Measurements from ENCODE around the gene FN1.

FN1 gene

GRCh38 chr2:215421859-215422461 is 13.9 kb downstream of the FN1 start:
- no peak overlapping the region for H3K9ac ChIP-seq (ENCODE audit: low read length)
- H4K20me1 ChIP-seq (ENCODE audit: insufficient read depth, low read length) = no peaks in the 10 kb centered on the region
- H3K9me3 ChIP-seq (replicated peaks; ENCODE audit: insufficient read depth, low read length) = no peaks in the 10 kb centered on the region
- no peak for DNase-seq
- H3K4me1 ChIP-seq (ENCODE audit: low read length) = no peaks in the 10 kb centered on the region
- no peaks in the 10 kb centered on the region for H3K79me2 ChIP-seq (ENCODE audit: low read length)
- H3K9me2 ChIP-seq (replicated peaks; ENCODE audit: insufficient read depth, low read length) = no peaks in the 10 kb centered on the region
- no peaks in the 10 kb centered on the region for H3K27me3 ChIP-seq (replicated peaks; ENCODE audit: insufficient read depth, low read length)
- TF ChIP-seq EZH2phosphoT487 (IDR thresholded peaks at IDR 0.05; ENCODE audit: low read length) (no peak), EZH2 (optimal IDR thresholded peaks at IDR 0.05; ENCODE audit: low read depth, low read length) (no peak), CTCF (IDR thresholded peaks at IDR 0.05; ENCODE audit: low read length) (no peak)
- no peak overlapping the region for H3K4me2 ChIP-seq (ENCODE audit: low read depth, low read length)
- H3K36me3 ChIP-seq (replicated peaks; ENCODE audit: insufficient read depth, low read length) = no peaks in the 10 kb centered on the region
- H3K4me3 ChIP-seq (ENCODE audit: low read length) = no peak overlapping the region
- no peak overlapping the region for H2AFZ ChIP-seq (ENCODE audit: low read length)
- no peaks in the 10 kb centered on the region for H3F3A ChIP-seq (ENCODE audit: insufficient read depth, low read length)
- H3K27ac ChIP-seq (ENCODE audit: low read length) = no peak overlapping the region

- no peak overlapping the region for H3K4me2 ChIP-seq (ENCODE audit: low read depth, low read length)
- H3K9ac ChIP-seq (ENCODE audit: low read length) = no peak overlapping the region
- H4K20me1 ChIP-seq (ENCODE audit: insufficient read depth, low read length) = no peaks in the 10 kb centered on the region
- no peaks in the 10 kb centered on the region for H3K27me3 ChIP-seq (replicated peaks; ENCODE audit: insufficient read depth, low read length)
- no peaks in the 10 kb centered on the region for H3K36me3 ChIP-seq (replicated peaks; ENCODE audit: insufficient read depth, low read length)
- TF ChIP-seq CTCF (IDR thresholded peaks at IDR 0.05; ENCODE audit: low read length) (no peak), EZH2phosphoT487 (IDR thresholded peaks at IDR 0.05; ENCODE audit: low read length) (no peak), EZH2 (optimal IDR thresholded peaks at IDR 0.05; ENCODE audit: low read depth, low read length) (no peak)
- H3K79me2 ChIP-seq (ENCODE audit: low read length) = no peaks in the 10 kb centered on the region
- H3F3A ChIP-seq (ENCODE audit: insufficient read depth, low read length) = no peaks in the 10 kb centered on the region
- no peaks in the 10 kb centered on the region for H3K9me3 ChIP-seq (replicated peaks; ENCODE audit: insufficient read depth, low read length)
- no peak overlapping the region for H2AFZ ChIP-seq (ENCODE audit: low read length)
- no peaks in the 10 kb centered on the region for H3K9me2 ChIP-seq (replicated peaks; ENCODE audit: insufficient read depth, low read length)
- DNase-seq = no peak
- no peak overlapping the region for H3K27ac ChIP-seq (ENCODE audit: low read length)
- H3K4me3 ChIP-seq (ENCODE audit: low read length) = no peak overlapping the region
- H3K4me1 ChIP-seq (ENCODE audit: low read length) = no peaks in the 10 kb centered on the region
Measured at GRCh38 chr2:215420471-215420935, 15.4 kb downstream of the FN1 start.

- Histone ChIP-seq H3K4me1 (ENCODE audit: low read length) (no peaks in the 10 kb centered on the region), H3K79me2 (ENCODE audit: low read length) (no peaks in the 10 kb centered on the region), H3K4me2 (ENCODE audit: low read depth, low read length) (no peak overlapping the region), H3K27ac (ENCODE audit: low read length) (no peak overlapping the region), H3K9me3 (replicated peaks; ENCODE audit: insufficient read depth, low read length) (no peaks in the 10 kb centered on the region), H4K20me1 (ENCODE audit: insufficient read depth, low read length) (no peaks in the 10 kb centered on the region), H3K9ac (ENCODE audit: low read length) (no peak overlapping the region), H3K4me3 (ENCODE audit: low read length) (no peak overlapping the region), H3K9me2 (replicated peaks; ENCODE audit: insufficient read depth, low read length) (no peaks in the 10 kb centered on the region), H3K27me3 (replicated peaks; ENCODE audit: insufficient read depth, low read length) (no peaks in the 10 kb centered on the region), H3K36me3 (replicated peaks; ENCODE audit: insufficient read depth, low read length) (no peaks in the 10 kb centered on the region), H3F3A (ENCODE audit: insufficient read depth, low read length) (no peaks in the 10 kb centered on the region), H2AFZ (ENCODE audit: low read length) (no peak overlapping the region)
- no peak for DNase-seq
- TF ChIP-seq EZH2phosphoT487 (IDR thresholded peaks at IDR 0.05; ENCODE audit: low read length) (no peak), EZH2 (optimal IDR thresholded peaks at IDR 0.05; ENCODE audit: low read depth, low read length) (no peak), CTCF (IDR thresholded peaks at IDR 0.05; ENCODE audit: low read length) (no peak)
Measured at GRCh38 chr2:215419769-215420470, 15.9 kb downstream of the FN1 start.
